Fibroblast of the conjunctiva (primary cell): ENCODE results near the gene C9orf153.
"Not testable (repeated sequence)": the region's sequence is repeated elsewhere in the genome, so short reads cannot be mapped to it uniquely, and the experiment has no call there.

ENCODE experiments used
- DNase-seq: peaks from one replicate; pipeline ENCODE4 v3.0.0-alpha.2; 2010; ENCODE audit warnings: low read depth

Gene C9orf153

GRCh38 chr9:86263876-86264275 is 4.4 kb upstream of the C9orf153 start:
- DNase-seq: no peak

- DNase-seq: no peak
These were observed 3.0 kb upstream of the C9orf153 start for GRCh38 chr9:86262492-86262891.

GRCh38 chr9:86257391-86257790 is 2.1 kb downstream of the C9orf153 start:
- DNase-seq: no peak

- DNase-seq: no peak
These were observed 2.8 kb downstream of the C9orf153 start for GRCh38 chr9:86256653-86257052.

- no peak for DNase-seq
These were observed 5.9 kb downstream of the C9orf153 start for GRCh38 chr9:86253577-86253976.

- no peak for DNase-seq
These were observed 6.6 kb downstream of the C9orf153 start for GRCh38 chr9:86252870-86253269.

- no peak for DNase-seq
These were observed 9.3 kb downstream of the C9orf153 start for GRCh38 chr9:86250123-86250522.

GRCh38 chr9:86248746-86249145 is 10.7 kb downstream of the C9orf153 start:
- no peak for DNase-seq

- DNase-seq: no peak
These were observed 12.7 kb downstream of the C9orf153 start for GRCh38 chr9:86246752-86247161.

- no peak for DNase-seq
These were observed 17.4 kb downstream of the C9orf153 start for GRCh38 chr9:86242071-86242470.

GRCh38 chr9:86241216-86241615 is 18.2 kb downstream of the C9orf153 start:
- no peak for DNase-seq

- DNase-seq: no peak
These were observed 20.3 kb downstream of the C9orf153 start for GRCh38 chr9:86238861-86239770.

GRCh38 chr9:86230858-86231257 is 28.6 kb downstream of the C9orf153 start:
- no peak for DNase-seq

- no peak for DNase-seq
These were observed 36.8 kb downstream of the C9orf153 start for GRCh38 chr9:86222667-86223066.

- DNase-seq: no peak
These were observed 39.9 kb downstream of the C9orf153 start for GRCh38 chr9:86219606-86220005.

GRCh38 chr9:86217076-86217755 is 42.2 kb downstream of the C9orf153 start:
- no peak for DNase-seq

GRCh38 chr9:86207193-86207592 is 52.3 kb downstream of the C9orf153 start:
- no peak for DNase-seq

- peak; percentile 52 for DNase-seq
These were observed 57.0 kb downstream of the C9orf153 start for GRCh38 chr9:86202338-86202882.

- no peak for DNase-seq
These were observed 57.8 kb downstream of the C9orf153 start for GRCh38 chr9:86201474-86202337.

- no peak for DNase-seq
These were observed 58.8 kb downstream of the C9orf153 start for GRCh38 chr9:86200599-86201162.

GRCh38 chr9:86193088-86193487 is 66.4 kb downstream of the C9orf153 start:
- no peak for DNase-seq

- DNase-seq: not testable (repeated sequence)
These were observed 68.8 kb downstream of the C9orf153 start for GRCh38 chr9:86190700-86191099.
